Activated CD4-positive, CD25-positive, alpha-beta regulatory T cell treated with anti-CD3 and anti-CD28 coated beads, Interleukin-2, amount 50 U/mL, for 72 hours (primary cell): Measurements from ENCODE around the gene ZNHIT6.
A peak's percentile ranks its signal among the peaks of the same experiment; 100 is the strongest.
"Not testable (repeated sequence)": the region's sequence is repeated elsewhere in the genome, so short reads cannot be mapped to it uniquely, and the experiment has no call there.

Source experiments
- DNase-seq: peaks from one replicate; pipeline ENCODE4 v3.0.0; 2021

ZNHIT6 gene

GRCh38 chr1:85707990-85708828 lies at the start of gene ZNHIT6:
Gene ZNHIT6, minus strand, starts transcription at chr1:85708433. Its CDS starts 149 bp downstream, at chr1:85708284.
- DNase-seq, result peak; percentile 75

- DNase-seq, result no peak
Measured at GRCh38 chr1:85756864-85757263, 48.6 kb upstream of the ZNHIT6 start.

GRCh38 chr1:85748120-85748519 lies 39.9 kb upstream of the ZNHIT6 start:
- DNase-seq, result no peak

GRCh38 chr1:85746777-85747176 lies 38.5 kb upstream of the ZNHIT6 start:
- DNase-seq, result no peak

GRCh38 chr1:85743814-85744213 lies 35.6 kb upstream of the ZNHIT6 start:
- no peak for DNase-seq

- DNase-seq, result no peak
Measured at GRCh38 chr1:85734931-85735330, 26.7 kb upstream of the ZNHIT6 start.

- no peak for DNase-seq
Measured at GRCh38 chr1:85718678-85719340, 10.6 kb upstream of the ZNHIT6 start.

- DNase-seq, result not testable (repeated sequence)
Measured at GRCh38 chr1:85714418-85715114, 6.3 kb upstream of the ZNHIT6 start.

GRCh38 chr1:85708829-85709227 lies 595 bp upstream of the ZNHIT6 start:
- no peak for DNase-seq

- no peak for DNase-seq
Measured at GRCh38 chr1:85707267-85707989, 805 bp downstream of the ZNHIT6 start.

- DNase-seq, result no peak
Measured at GRCh38 chr1:85705940-85706339, 2.3 kb downstream of the ZNHIT6 start.

GRCh38 chr1:85700422-85700821 lies 7.8 kb downstream of the ZNHIT6 start:
- no peak for DNase-seq

GRCh38 chr1:85697895-85698294 lies 10.3 kb downstream of the ZNHIT6 start:
- no peak for DNase-seq

- DNase-seq, result no peak
Measured at GRCh38 chr1:85692730-85693314, 15.4 kb downstream of the ZNHIT6 start.

GRCh38 chr1:85689775-85690404 lies 18.3 kb downstream of the ZNHIT6 start:
- DNase-seq, result no peak

- no peak for DNase-seq
Measured at GRCh38 chr1:85683292-85684025, 24.8 kb downstream of the ZNHIT6 start.

- no peak for DNase-seq
Measured at GRCh38 chr1:85681087-85681486, 27.1 kb downstream of the ZNHIT6 start.

GRCh38 chr1:85678193-85678592 lies 30.0 kb downstream of the ZNHIT6 start:
- DNase-seq, result no peak

GRCh38 chr1:85677656-85678055 lies 30.6 kb downstream of the ZNHIT6 start:
- DNase-seq, result no peak

- DNase-seq, result no peak
Measured at GRCh38 chr1:85672031-85672660, 36.1 kb downstream of the ZNHIT6 start.

- no peak for DNase-seq
Measured at GRCh38 chr1:85665932-85666331, 42.3 kb downstream of the ZNHIT6 start.
